Sigmoid colon (tissue), 7 donors: ENCODE results near the gene FABP2. TPM values are rescaled to one million over a fixed set of nuclear protein-coding genes. Genes with fewer than 3 reads are reported as not detected.
"Not testable (repeated sequence)": the region's sequence is repeated elsewhere in the genome, so short reads cannot be mapped to it uniquely, and the experiment has no call there.

Experiments
- DNase-seq: peaks from one replicate; pipeline ENCODE4 v3.0.0-alpha.2; 2019
- H3K27ac ChIP-seq, 4 donors: fragments of 200-600 bp; sonication (generic); one replicate each; pipeline ENCODE4 v1.5.1; 2016 to 2019; ENCODE audit warnings: mild to moderate bottlenecking in 1 of 4
- H3K27me3 ChIP-seq, 3 donors: fragments of 200-600 bp; sonication (generic); one replicate each; pipeline ENCODE4 v1.5.1; 2019; ENCODE audit warnings: mild to moderate bottlenecking in 1 of 3
- H3K36me3 ChIP-seq, 4 donors: fragments of 200-600 bp; sonication (generic); one replicate each; pipeline ENCODE4 v1.5.1; 2016 to 2019
- H3K4me1 ChIP-seq, 4 donors: fragments of 200-600 bp; sonication (generic); one replicate each; pipeline ENCODE4 v1.5.1; 2017 to 2019
- H3K4me3 ChIP-seq, 4 donors: fragments of 200-600 bp; sonication (generic); one replicate each; pipeline ENCODE4 v1.5.1; 2017 to 2019; ENCODE audit warnings: mild to moderate bottlenecking in 2 of 4, moderate library complexity in 1 of 4
- H3K9me3 ChIP-seq, 4 donors: fragments of 200-600 bp in 3 of 4; sonication (generic) in 3 of 4; one replicate each; pipeline versions ENCODE4 v1.5.1 to v1.6.1; 2013 to 2019
- CTCF ChIP-seq, 4 experiments: fragments of 450-650 bp in 3 of 4; fragments of 200-600 bp in 1 of 4; IDR thresholded peaks; one replicate each; pipeline ENCODE4 v1.5.1; 2016 to 2019; ENCODE audit warnings: antibody characterized with exemption in 4 of 4, mild to moderate bottlenecking in 3 of 4, moderate library complexity in 2 of 4
- EP300 ChIP-seq, 4 donors: sonication (generic); formaldehyde crosslinking; IDR thresholded peaks; one replicate each; pipeline ENCODE4 v1.6.1; 2017; ENCODE audit warnings: antibody characterized with exemption in 4 of 4
- POLR2A ChIP-seq, 2 donors: fragments of 450-650 bp; IDR thresholded peaks; one replicate each; pipeline ENCODE4 v1.6.1; 2016; ENCODE audit warnings: antibody characterized with exemption in 2 of 2, mild to moderate bottlenecking in 2 of 2, moderate library complexity in 2 of 2
- POLR2AphosphoS5 ChIP-seq, 4 donors: sonication (generic); formaldehyde crosslinking; IDR thresholded peaks; one replicate each; pipeline ENCODE4 v1.6.1; 2017; ENCODE audit warnings: antibody characterized with exemption in 4 of 4
- WGBS, 2 donors: extraction: QIAGEN DNeasy Blood & Tissue Kit; methylation state at CpG; one replicate each; pipeline ENCODE4 v1.1.7; 2013; 5-methylcytosine and 5-hydroxymethylcytosine counted together
- intact Hi-C: fragments of 100-400 bp; cut with DNase I; formaldehyde crosslinking; loops from one replicate; pipeline ENCODE4 v1.15.1; 2023
- polyA plus RNA-seq, 3 donors: library from polyadenylated mRNA; stranded (reverse); fragments of 200-250 nt; gene quantifications; one replicate each; pipeline ENCODE4 v1.2.3, GENCODE V29; 2013
- total RNA-seq, 4 donors: library from RNA; depleted of rRNA; stranded (reverse); fragments of >200 nt; gene quantifications; one replicate each; pipeline ENCODE4 v1.1.0, GENCODE V29; 2016
- donor health status: healthy with polysubstance abuse.
- donor health status: Bipolar disorder and iron deficiency.
- donor health status: healthy.

FABP2 gene
- total and polyA plus RNA-seq, 7 donors, result 22.1 to 167 (median 110) TPM; not detected in 4

GRCh38 chr4:119284876-119285780 lies 36.8 kb downstream of the FABP2 start:
- Histone ChIP-seq H3K36me3 (no peaks in the 10 kb centered on the region), H3K4me1 (peaks cover 0 to 31% (median 14%) of the 10 kb centered on the region in 4 donors), H3K27ac (peak overlapping the region; percentile 29 to 60 (median 30)), H3K9me3 (no peaks in the 10 kb centered on the region), H3K27me3 (no peaks in the 10 kb centered on the region), H3K4me3 (peak overlapping the region in 2 of 4 donors; percentile 9 to 20)
- 11 to 18% methylated on average over 4 of the region's 4 CpGs for WGBS, 2 donors
- intact Hi-C loops, result loop anchor here (5.0 kb wide), 3 partner anchors 73 to 543 kb away; partner anchors contain the start of gene USP53
- TF ChIP-seq CTCF (IDR thresholded peaks at IDR 0.05), result peak in 1 of 4 experiments; percentile 22
- no peak for TF ChIP-seq EP300 (IDR thresholded peaks at IDR 0.05)
- no peak for TF ChIP-seq POLR2A (IDR thresholded peaks at IDR 0.05)
- no peak for DNase-seq

- WGBS, 2 donors, result 75 to 89% methylated on average over 2 of the region's 2 CpGs
- peaks cover 0 to 28% (median 14%) of the 10 kb centered on the region in 4 donors for H3K4me1 ChIP-seq
- no peak overlapping the region for H3K27ac ChIP-seq
- H3K9me3 ChIP-seq, result no peaks in the 10 kb centered on the region
- TF ChIP-seq EP300 (IDR thresholded peaks at IDR 0.05) (no peak), POLR2A (IDR thresholded peaks at IDR 0.05) (no peak), POLR2AphosphoS5 (IDR thresholded peaks at IDR 0.05) (no peak), CTCF (IDR thresholded peaks at IDR 0.05) (no peak)
- H3K4me3 ChIP-seq, result no peak overlapping the region
- no peaks in the 10 kb centered on the region for H3K27me3 ChIP-seq
- intact Hi-C loops, result loop anchor here (5.0 kb wide), 1 partner anchor 69 kb away; the partner anchor contains the start of gene USP53
- DNase-seq, result no peak
- H3K36me3 ChIP-seq, result no peaks in the 10 kb centered on the region
Observed at GRCh38 chr4:119281393-119281792, 40.5 kb downstream of the FABP2 start.

GRCh38 chr4:119279945-119280344 lies 42.0 kb downstream of the FABP2 start:
- 96% methylated on average over 12 of the region's 12 CpGs for WGBS, 2 donors
- intact Hi-C loops, result loop anchor here (5.0 kb wide), 1 partner anchor 68 kb away; the partner anchor contains the start of gene USP53
- not testable (repeated sequence) for H3K4me3 ChIP-seq, DNase-seq, H3K9me3 ChIP-seq, H3K27me3 ChIP-seq, H3K36me3 ChIP-seq, H3K27ac ChIP-seq
- H3K4me1 ChIP-seq, result peaks cover 0 to 14% (median 2%) of the 10 kb centered on the region in 4 donors

GRCh38 chr4:119279541-119279940 lies 42.4 kb downstream of the FABP2 start:
- DNase-seq, H3K4me3 ChIP-seq, H3K9me3 ChIP-seq, intact Hi-C loops, H3K27me3 ChIP-seq, H3K4me1 ChIP-seq, H3K36me3 ChIP-seq, H3K27ac ChIP-seq: not testable (repeated sequence)
- 87 to 89% methylated on average over 19 of the region's 19 CpGs for WGBS, 2 donors

- Histone ChIP-seq H3K27me3 (no peaks in the 10 kb centered on the region), H3K4me3 (no peak overlapping the region), H3K9me3 (no peaks in the 10 kb centered on the region), H3K4me1 (no peaks in the 10 kb centered on the region), H3K27ac (no peak overlapping the region), H3K36me3 (peaks cover 0 to 51% (median 9%) of the 10 kb centered on the region in 4 donors)
- no peak for DNase-seq
- intact Hi-C loops, result no loop called here
- no peak for TF ChIP-seq CTCF (IDR thresholded peaks at IDR 0.05)
- TF ChIP-seq POLR2AphosphoS5 (IDR thresholded peaks at IDR 0.05), result no peak
- no peak for TF ChIP-seq POLR2A (IDR thresholded peaks at IDR 0.05)
- no peak for TF ChIP-seq EP300 (IDR thresholded peaks at IDR 0.05)
- WGBS, 2 donors, result 89 to 90% methylated on average over 6 of the region's 6 CpGs
Observed at GRCh38 chr4:119271361-119272085, 50.4 kb downstream of the FABP2 start.
